WTC11 (cell line): ENCODE results near the gene PRDX2. TPM values are rescaled to one million over a fixed set of nuclear protein-coding genes. Genes with fewer than 3 reads are reported as not detected.
A peak's percentile ranks its signal among the peaks of the same experiment; 100 is the strongest.

Experiments used
- ATAC-seq: fragments of 200-7000 bp; cut with Tn5 transposase; 2 replicates; pipeline ENCODE4 v1.10.0; 2021; ENCODE audit warnings: mild to moderate bottlenecking, moderate library complexity
- Bru-seq: library from RNA; stranded (reverse); fragments of 400-500 nt; gene quantifications from one replicate; lab custom pipeline; 2021; lab: Mats Ljungman, UMichigan
- CTCF ChIA-PET: fragments of 300-600 bp; sonication (Branson Sonifier 250); formaldehyde crosslinking; loops from one replicate; lab custom pipeline; 2021; ENCODE audit warnings: antibody characterized with exemption; lab: Charles Lee
- POLR2A ChIA-PET: fragments of 350-600 bp; sonication (Branson Sonifier 250); formaldehyde crosslinking; loops from one replicate; lab custom pipeline; 2021; ENCODE audit warnings: antibody characterized with exemption; lab: Charles Lee
- DNase-seq: peaks from one replicate; pipeline ENCODE4 v3.0.0; 2021; ENCODE audit warnings: low spot score
- H3K27ac Mint-ChIP-seq: 2 replicates; pipeline ENCODE4 v1.8.0; 2021; ENCODE audit warnings: mixed read lengths
- H3K27me3 Mint-ChIP-seq: 2 replicates; pipeline ENCODE4 v1.8.0; 2021; ENCODE audit warnings: low read depth, mild to moderate bottlenecking, moderate library complexity, mixed read lengths
- H3K36me3 Mint-ChIP-seq: 2 replicates; pipeline ENCODE4 v1.8.0; 2021; ENCODE audit warnings: mixed read lengths
- H3K4me1 Mint-ChIP-seq: 2 replicates; pipeline ENCODE4 v1.8.0; 2022; ENCODE audit warnings: mixed read lengths
- H3K4me3 Mint-ChIP-seq: 2 replicates; pipeline ENCODE4 v1.8.0; 2021; ENCODE audit warnings: mild to moderate bottlenecking, moderate library complexity, mixed read lengths
- H3K9me3 Mint-ChIP-seq: 2 replicates; pipeline ENCODE4 v1.8.0; 2021; ENCODE audit warnings: mixed read lengths
- CBFB ChIP-seq: sonication (generic); formaldehyde crosslinking; IDR thresholded peaks from 2 replicates; pipeline ENCODE4 v1.8.1; 2022; ENCODE audit warnings: mild to moderate bottlenecking, low read depth, missing genetic modification reagents
- CREM ChIP-seq: sonication (generic); formaldehyde crosslinking; IDR thresholded peaks from 2 replicates; pipeline ENCODE4 v1.8.1; 2022; ENCODE audit warnings: mild to moderate bottlenecking, missing genetic modification reagents, moderate library complexity
- ELF4 ChIP-seq: sonication (generic); formaldehyde crosslinking; IDR thresholded peaks from 2 replicates; pipeline ENCODE4 v1.8.1; 2022; ENCODE audit warnings: low read depth, mild to moderate bottlenecking, moderate library complexity, missing genetic modification reagents
- FOXP1 ChIP-seq: sonication (generic); formaldehyde crosslinking; IDR thresholded peaks from 2 replicates; pipeline ENCODE4 v1.8.0; 2022; ENCODE audit warnings: missing genetic modification reagents, mild to moderate bottlenecking, moderate library complexity, borderline replicate concordance
- GRHL2 ChIP-seq: fragments of 250-450 bp; sonication (Bioruptor Pico); IDR thresholded peaks from 2 replicates; pipeline ENCODE4 v1.8.0; 2022; ENCODE audit warnings: mild to moderate bottlenecking, moderate library complexity; ENCODE audit not compliant: insufficient replicate concordance, severe bottlenecking
- GTF2I ChIP-seq: fragments of 250-450 bp; sonication (Bioruptor Pico); conservative IDR thresholded peaks from 2 replicates; pipeline ENCODE4 v1.4.0; 2021; ENCODE audit warnings: mild to moderate bottlenecking
- JAZF1 ChIP-seq: fragments of 250-450 bp; sonication (Bioruptor Pico); IDR thresholded peaks from 2 replicates; pipeline ENCODE4 v1.9.0; 2021; ENCODE audit warnings: moderate library complexity, mild to moderate bottlenecking, inconsistent platforms
- MYBL2 ChIP-seq: sonication (generic); formaldehyde crosslinking; IDR thresholded peaks from 2 replicates; pipeline ENCODE4 v1.8.1; 2023; ENCODE audit warnings: mild to moderate bottlenecking, moderate library complexity, missing genetic modification reagents
- NFATC4 ChIP-seq: fragments of 250-450 bp; sonication (Bioruptor Pico); IDR thresholded peaks from 2 replicates; pipeline ENCODE4 v1.9.0; 2021; ENCODE audit warnings: mild to moderate bottlenecking
- NR1H2 ChIP-seq: sonication (generic); formaldehyde crosslinking; IDR thresholded peaks from 2 replicates; pipeline ENCODE4 v1.9.0; 2021; ENCODE audit warnings: mild to moderate bottlenecking, moderate library complexity, missing genetic modification reagents
- RELA ChIP-seq: sonication (generic); formaldehyde crosslinking; IDR thresholded peaks from 2 replicates; pipeline ENCODE4 v1.8.1; 2022; ENCODE audit warnings: missing genetic modification reagents, mild to moderate bottlenecking, borderline replicate concordance
- TEAD1 ChIP-seq: sonication (generic); formaldehyde crosslinking; IDR thresholded peaks from 2 replicates; pipeline ENCODE4 v1.8.0; 2022; ENCODE audit warnings: mild to moderate bottlenecking, missing genetic modification reagents
- TEAD4 ChIP-seq: sonication (generic); formaldehyde crosslinking; IDR thresholded peaks from 2 replicates; pipeline ENCODE4 v1.8.0; 2022; ENCODE audit warnings: mild to moderate bottlenecking, missing genetic modification reagents
- ZNF396 ChIP-seq: fragments of 250-450 bp; sonication (Bioruptor Pico); IDR thresholded peaks from 2 replicates; pipeline ENCODE4 v1.8.0; 2021; ENCODE audit warnings: mild to moderate bottlenecking, moderate library complexity, borderline replicate concordance
- ZNF671 ChIP-seq: fragments of 250-450 bp; sonication (Bioruptor Pico); IDR thresholded peaks from 2 replicates; pipeline ENCODE4 v1.8.0; 2021; ENCODE audit warnings: mild to moderate bottlenecking
- long read RNA-seq, 3 experiments: library from RNA in 1 of 3; library from capped mRNA in 1 of 3; library from polyadenylated mRNA in 1 of 3; unstranded in 2 of 3; stranded (forward) in 1 of 3; transcript quantifications; one replicate each; pipeline ENCODE4 v2.0.0, GENCODE V29; 2021
- total RNA-seq: library from RNA; stranded (reverse); gene quantifications from 3 replicates; pipeline ENCODE4 v1.2.3, GENCODE V29; 2021
- TF ChIP-seq, protein P1 (sequence below): fragments of 200-600 bp; IDR thresholded peaks from 2 replicates; pipeline ENCODE4 v1.8.0; 2022; ENCODE audit warnings: antibody characterized with exemption
- TF ChIP-seq, protein P2 (sequence below): sonication (generic); formaldehyde crosslinking; IDR thresholded peaks from 2 replicates; pipeline ENCODE4 v1.8.0; 2023; ENCODE audit warnings: missing genetic modification reagents, mild to moderate bottlenecking, borderline replicate concordance
- TF ChIP-seq, protein P3 (sequence below): sonication (generic); formaldehyde crosslinking; IDR thresholded peaks from 2 replicates; pipeline ENCODE4 v1.8.0; 2022; ENCODE audit warnings: mild to moderate bottlenecking, missing genetic modification reagents
- TF ChIP-seq, protein P4 (sequence below): sonication (generic); formaldehyde crosslinking; IDR thresholded peaks from 2 replicates; pipeline ENCODE4 v1.8.0; 2023; ENCODE audit warnings: missing genetic modification reagents
- TF ChIP-seq, protein P5 (sequence below): fragments of 250-450 bp; sonication (Bioruptor Pico); IDR thresholded peaks from 2 replicates; pipeline ENCODE4 v1.9.0; 2021; ENCODE audit warnings: mild to moderate bottlenecking
- TF ChIP-seq, protein P6 (sequence below): sonication (generic); formaldehyde crosslinking; IDR thresholded peaks from 2 replicates; pipeline ENCODE4 v1.8.0; 2022; ENCODE audit warnings: mild to moderate bottlenecking, missing genetic modification reagents
- TF ChIP-seq, protein P7 (sequence below): fragments of 250-450 bp; sonication (Bioruptor Pico); IDR thresholded peaks from 2 replicates; pipeline ENCODE4 v1.8.0; 2021; ENCODE audit warnings: mild to moderate bottlenecking

PRDX2 gene
- 378 to 447 TPM (median 447 TPM) in 3 replicates for total RNA-seq
- percentile 88 among the genes with signal in this experiment for Bru-seq, nascent RNA
- long read RNA-seq, experiment 1, transcript PRDX2-201 (6 exons, 987 nt): major isoform, 1,242 of 1,298 reads
- long read RNA-seq, experiment 1, transcript PRDX2-202 (5 exons, 784 nt): minor isoform, 8 of 1,298 reads
- long read RNA-seq, experiment 1, partial matches to known transcripts: 28 of 1,298 reads
- long read RNA-seq, experiment 1, other reads (novel, unspliced or antisense): 16 of 1,298 reads
- long read RNA-seq, experiment 2, transcript PRDX2-201 (6 exons, 987 nt): major isoform, 466 of 604 reads
- long read RNA-seq, experiment 2, partial matches to known transcripts: 91 of 604 reads
- long read RNA-seq, experiment 2, other reads (novel, unspliced or antisense): 43 of 604 reads
- long read RNA-seq, experiment 3, transcript PRDX2-201 (6 exons, 987 nt): major isoform, 864 of 878 reads
- long read RNA-seq, experiment 3, partial matches to known transcripts: 6 of 878 reads
- long read RNA-seq, experiment 3, other reads (novel, unspliced or antisense): 5 of 878 reads

DNA sequence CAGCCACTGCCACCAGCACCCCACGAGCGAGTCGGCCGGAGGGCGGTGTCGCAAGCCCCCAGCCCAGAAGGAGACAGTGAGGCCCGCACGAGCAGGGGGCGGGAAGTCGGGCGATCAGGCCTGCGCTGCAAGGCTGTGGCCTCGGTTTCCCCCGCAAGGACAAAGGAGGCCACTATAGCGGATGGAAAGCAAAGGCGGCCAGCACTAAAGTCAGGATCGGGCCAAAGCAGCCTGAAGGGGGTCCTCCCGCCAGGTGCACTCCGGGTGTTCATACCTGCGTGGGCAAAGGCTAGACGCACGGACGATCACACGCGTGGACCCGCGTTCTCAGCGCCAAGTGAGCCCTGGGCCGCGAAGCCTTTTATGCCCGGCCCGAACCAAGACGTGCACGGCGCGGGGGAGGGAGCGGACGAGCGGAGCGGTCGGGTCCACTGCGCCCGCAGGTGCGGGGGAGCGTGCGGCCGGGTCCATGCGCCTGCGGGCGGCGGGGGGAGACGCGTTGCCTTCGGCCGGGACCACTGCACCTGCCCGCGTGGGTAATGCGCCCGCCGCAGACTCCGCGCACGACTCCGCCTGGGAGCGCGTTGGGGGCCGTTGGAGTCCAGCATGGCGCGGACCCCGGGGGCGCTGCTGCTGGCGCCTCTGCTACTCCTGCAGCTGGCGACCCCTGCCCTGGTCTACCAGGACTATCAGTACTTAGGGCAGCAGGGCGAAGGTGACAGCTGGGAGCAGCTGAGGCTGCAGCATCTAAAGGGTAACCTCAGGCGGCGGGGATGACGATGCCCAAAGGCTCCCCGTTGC lies at the start of gene PRDX2, which contains the start of gene THSD8:
TSS of gene PRDX2 (minus strand) at position 335 of the 801 bp plus-strand sequence. CDS start 539 bp downstream, outside the sequence.
TSS of gene THSD8 (plus strand) at position 604 of the 801 bp plus-strand sequence. CDS start at position 607, 3 bp downstream.
- ATAC-seq (peak; percentile 49), DNase-seq (peak; percentile 82)
- no peaks in the 10 kb centered on the region for H3K9me3 Mint-ChIP-seq
- H3K4me1 Mint-ChIP-seq: peaks cover 21% of the 10 kb centered on the region
- H3K36me3 Mint-ChIP-seq: peaks cover 21% of the 10 kb centered on the region
- H3K4me3 Mint-ChIP-seq: peak within 1 kb of the TSS; percentile 87
- peaks cover 4% of the 10 kb centered on the region; the same call in 1 of the 2 replicates for H3K27me3 Mint-ChIP-seq
- POLR2A ChIA-PET: interaction anchor here (0.6 to 2.0 kb wide), 3 partner anchors 10 to 1229 kb away, joined by 3 to 9 read pairs (median 4); partner anchors contain the start of gene JUNB
- H3K27ac Mint-ChIP-seq: no peak within 1 kb of the TSS; the same call in 1 of the 2 replicates
- CTCF ChIA-PET: interaction anchor here (0.5 to 14.0 kb wide), 13 partner anchors 9 to 191 kb away, joined by 3 to 341 read pairs (median 4); partner anchors contain the start of genes JUNB, RTBDN, ZNF490 and ZNF791
- TF ChIP-seq, protein P1, sequence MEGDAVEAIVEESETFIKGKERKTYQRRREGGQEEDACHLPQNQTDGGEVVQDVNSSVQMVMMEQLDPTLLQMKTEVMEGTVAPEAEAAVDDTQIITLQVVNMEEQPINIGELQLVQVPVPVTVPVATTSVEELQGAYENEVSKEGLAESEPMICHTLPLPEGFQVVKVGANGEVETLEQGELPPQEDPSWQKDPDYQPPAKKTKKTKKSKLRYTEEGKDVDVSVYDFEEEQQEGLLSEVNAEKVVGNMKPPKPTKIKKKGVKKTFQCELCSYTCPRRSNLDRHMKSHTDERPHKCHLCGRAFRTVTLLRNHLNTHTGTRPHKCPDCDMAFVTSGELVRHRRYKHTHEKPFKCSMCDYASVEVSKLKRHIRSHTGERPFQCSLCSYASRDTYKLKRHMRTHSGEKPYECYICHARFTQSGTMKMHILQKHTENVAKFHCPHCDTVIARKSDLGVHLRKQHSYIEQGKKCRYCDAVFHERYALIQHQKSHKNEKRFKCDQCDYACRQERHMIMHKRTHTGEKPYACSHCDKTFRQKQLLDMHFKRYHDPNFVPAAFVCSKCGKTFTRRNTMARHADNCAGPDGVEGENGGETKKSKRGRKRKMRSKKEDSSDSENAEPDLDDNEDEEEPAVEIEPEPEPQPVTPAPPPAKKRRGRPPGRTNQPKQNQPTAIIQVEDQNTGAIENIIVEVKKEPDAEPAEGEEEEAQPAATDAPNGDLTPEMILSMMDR: no peak
- TF ChIP-seq NFATC4 (no peak), ZNF396 (CRISPR knock-in tag) (no peak), TEAD4 (CRISPR knock-in tag) (no peak), CREM (CRISPR knock-in tag) (0 out of 2 replicates have a peak, but pooled peaks have one; percentile 60), FOXP1 (CRISPR knock-in tag) (peak; percentile 73), GRHL2 (CRISPR knock-in tag) (no peak), ZNF671 (CRISPR knock-in tag) (no peak), MYBL2 (CRISPR knock-in tag) (no peak), TEAD1 (CRISPR knock-in tag) (peak; percentile 78), RELA (no peak; the same call in 1 of the 2 replicates), JAZF1 (CRISPR knock-in tag) (no peak), NR1H2 (CRISPR knock-in tag) (no peak), CBFB (CRISPR knock-in tag) (0 out of 2 replicates have a peak, but pooled peaks have one; percentile 81), GTF2I (CRISPR knock-in tag) (no peak), ELF4 (CRISPR knock-in tag) (0 out of 2 replicates have a peak, but pooled peaks have one; percentile 54)
- TF ChIP-seq, protein P2, sequence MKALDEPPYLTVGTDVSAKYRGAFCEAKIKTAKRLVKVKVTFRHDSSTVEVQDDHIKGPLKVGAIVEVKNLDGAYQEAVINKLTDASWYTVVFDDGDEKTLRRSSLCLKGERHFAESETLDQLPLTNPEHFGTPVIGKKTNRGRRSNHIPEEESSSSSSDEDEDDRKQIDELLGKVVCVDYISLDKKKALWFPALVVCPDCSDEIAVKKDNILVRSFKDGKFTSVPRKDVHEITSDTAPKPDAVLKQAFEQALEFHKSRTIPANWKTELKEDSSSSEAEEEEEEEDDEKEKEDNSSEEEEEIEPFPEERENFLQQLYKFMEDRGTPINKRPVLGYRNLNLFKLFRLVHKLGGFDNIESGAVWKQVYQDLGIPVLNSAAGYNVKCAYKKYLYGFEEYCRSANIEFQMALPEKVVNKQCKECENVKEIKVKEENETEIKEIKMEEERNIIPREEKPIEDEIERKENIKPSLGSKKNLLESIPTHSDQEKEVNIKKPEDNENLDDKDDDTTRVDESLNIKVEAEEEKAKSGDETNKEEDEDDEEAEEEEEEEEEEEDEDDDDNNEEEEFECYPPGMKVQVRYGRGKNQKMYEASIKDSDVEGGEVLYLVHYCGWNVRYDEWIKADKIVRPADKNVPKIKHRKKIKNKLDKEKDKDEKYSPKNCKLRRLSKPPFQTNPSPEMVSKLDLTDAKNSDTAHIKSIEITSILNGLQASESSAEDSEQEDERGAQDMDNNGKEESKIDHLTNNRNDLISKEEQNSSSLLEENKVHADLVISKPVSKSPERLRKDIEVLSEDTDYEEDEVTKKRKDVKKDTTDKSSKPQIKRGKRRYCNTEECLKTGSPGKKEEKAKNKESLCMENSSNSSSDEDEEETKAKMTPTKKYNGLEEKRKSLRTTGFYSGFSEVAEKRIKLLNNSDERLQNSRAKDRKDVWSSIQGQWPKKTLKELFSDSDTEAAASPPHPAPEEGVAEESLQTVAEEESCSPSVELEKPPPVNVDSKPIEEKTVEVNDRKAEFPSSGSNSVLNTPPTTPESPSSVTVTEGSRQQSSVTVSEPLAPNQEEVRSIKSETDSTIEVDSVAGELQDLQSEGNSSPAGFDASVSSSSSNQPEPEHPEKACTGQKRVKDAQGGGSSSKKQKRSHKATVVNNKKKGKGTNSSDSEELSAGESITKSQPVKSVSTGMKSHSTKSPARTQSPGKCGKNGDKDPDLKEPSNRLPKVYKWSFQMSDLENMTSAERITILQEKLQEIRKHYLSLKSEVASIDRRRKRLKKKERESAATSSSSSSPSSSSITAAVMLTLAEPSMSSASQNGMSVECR: peak; percentile 75; the same call in 1 of the 2 replicates
- TF ChIP-seq, protein P3, sequence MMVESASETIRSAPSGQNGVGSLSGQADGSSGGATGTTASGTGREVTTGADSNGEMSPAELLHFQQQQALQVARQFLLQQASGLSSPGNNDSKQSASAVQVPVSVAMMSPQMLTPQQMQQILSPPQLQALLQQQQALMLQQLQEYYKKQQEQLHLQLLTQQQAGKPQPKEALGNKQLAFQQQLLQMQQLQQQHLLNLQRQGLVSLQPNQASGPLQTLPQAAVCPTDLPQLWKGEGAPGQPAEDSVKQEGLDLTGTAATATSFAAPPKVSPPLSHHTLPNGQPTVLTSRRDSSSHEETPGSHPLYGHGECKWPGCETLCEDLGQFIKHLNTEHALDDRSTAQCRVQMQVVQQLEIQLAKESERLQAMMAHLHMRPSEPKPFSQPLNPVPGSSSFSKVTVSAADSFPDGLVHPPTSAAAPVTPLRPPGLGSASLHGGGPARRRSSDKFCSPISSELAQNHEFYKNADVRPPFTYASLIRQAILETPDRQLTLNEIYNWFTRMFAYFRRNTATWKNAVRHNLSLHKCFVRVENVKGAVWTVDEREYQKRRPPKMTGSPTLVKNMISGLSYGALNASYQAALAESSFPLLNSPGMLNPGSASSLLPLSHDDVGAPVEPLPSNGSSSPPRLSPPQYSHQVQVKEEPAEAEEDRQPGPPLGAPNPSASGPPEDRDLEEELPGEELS: peak; percentile 63; the same call in 1 of the 2 replicates
- TF ChIP-seq, protein P4, sequence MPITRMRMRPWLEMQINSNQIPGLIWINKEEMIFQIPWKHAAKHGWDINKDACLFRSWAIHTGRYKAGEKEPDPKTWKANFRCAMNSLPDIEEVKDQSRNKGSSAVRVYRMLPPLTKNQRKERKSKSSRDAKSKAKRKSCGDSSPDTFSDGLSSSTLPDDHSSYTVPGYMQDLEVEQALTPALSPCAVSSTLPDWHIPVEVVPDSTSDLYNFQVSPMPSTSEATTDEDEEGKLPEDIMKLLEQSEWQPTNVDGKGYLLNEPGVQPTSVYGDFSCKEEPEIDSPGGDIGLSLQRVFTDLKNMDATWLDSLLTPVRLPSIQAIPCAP (CRISPR knock-in tag): peak; percentile 54; the same call in 1 of the 2 replicates
- TF ChIP-seq, protein P5, sequence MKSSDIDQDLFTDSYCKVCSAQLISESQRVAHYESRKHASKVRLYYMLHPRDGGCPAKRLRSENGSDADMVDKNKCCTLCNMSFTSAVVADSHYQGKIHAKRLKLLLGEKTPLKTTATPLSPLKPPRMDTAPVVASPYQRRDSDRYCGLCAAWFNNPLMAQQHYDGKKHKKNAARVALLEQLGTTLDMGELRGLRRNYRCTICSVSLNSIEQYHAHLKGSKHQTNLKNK: no peak
- TF ChIP-seq, protein P6, sequence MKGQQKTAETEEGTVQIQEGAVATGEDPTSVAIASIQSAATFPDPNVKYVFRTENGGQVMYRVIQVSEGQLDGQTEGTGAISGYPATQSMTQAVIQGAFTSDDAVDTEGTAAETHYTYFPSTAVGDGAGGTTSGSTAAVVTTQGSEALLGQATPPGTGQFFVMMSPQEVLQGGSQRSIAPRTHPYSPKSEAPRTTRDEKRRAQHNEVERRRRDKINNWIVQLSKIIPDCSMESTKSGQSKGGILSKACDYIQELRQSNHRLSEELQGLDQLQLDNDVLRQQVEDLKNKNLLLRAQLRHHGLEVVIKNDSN (CRISPR knock-in tag): no peak; the same call in 1 of the 2 replicates
- TF ChIP-seq, protein P7, sequence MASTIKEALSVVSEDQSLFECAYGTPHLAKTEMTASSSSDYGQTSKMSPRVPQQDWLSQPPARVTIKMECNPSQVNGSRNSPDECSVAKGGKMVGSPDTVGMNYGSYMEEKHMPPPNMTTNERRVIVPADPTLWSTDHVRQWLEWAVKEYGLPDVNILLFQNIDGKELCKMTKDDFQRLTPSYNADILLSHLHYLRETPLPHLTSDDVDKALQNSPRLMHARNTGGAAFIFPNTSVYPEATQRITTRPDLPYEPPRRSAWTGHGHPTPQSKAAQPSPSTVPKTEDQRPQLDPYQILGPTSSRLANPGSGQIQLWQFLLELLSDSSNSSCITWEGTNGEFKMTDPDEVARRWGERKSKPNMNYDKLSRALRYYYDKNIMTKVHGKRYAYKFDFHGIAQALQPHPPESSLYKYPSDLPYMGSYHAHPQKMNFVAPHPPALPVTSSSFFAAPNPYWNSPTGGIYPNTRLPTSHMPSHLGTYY (CRISPR knock-in tag): no peak
